HEK293T (cell line): ENCODE measurements around the gene BOLA2.
"Not testable (repeated sequence)": the region's sequence is repeated elsewhere in the genome, so short reads cannot be mapped to it uniquely, and the experiment has no call there.

Experiments
- CTCF ChIA-PET: fragments of 350-600 bp; formaldehyde crosslinking; extraction: SDS; loops from one replicate; lab custom pipeline; 2021; ENCODE audit warnings: antibody characterized with exemption, inconsistent platforms; lab: Yijun Ruan, JAX
- POLR2A ChIA-PET: fragments of 350-600 bp; formaldehyde crosslinking; extraction: SDS; loops from one replicate; lab custom pipeline; 2020; ENCODE audit warnings: antibody characterized with exemption, inconsistent platforms; lab: Yijun Ruan, JAX
- DNase-seq: peaks from one replicate; pipeline ENCODE4 v3.0.0; 2012; ENCODE audit warnings: mixed read lengths; ENCODE audit errors: extremely low spot score

BOLA2 gene

DNA sequence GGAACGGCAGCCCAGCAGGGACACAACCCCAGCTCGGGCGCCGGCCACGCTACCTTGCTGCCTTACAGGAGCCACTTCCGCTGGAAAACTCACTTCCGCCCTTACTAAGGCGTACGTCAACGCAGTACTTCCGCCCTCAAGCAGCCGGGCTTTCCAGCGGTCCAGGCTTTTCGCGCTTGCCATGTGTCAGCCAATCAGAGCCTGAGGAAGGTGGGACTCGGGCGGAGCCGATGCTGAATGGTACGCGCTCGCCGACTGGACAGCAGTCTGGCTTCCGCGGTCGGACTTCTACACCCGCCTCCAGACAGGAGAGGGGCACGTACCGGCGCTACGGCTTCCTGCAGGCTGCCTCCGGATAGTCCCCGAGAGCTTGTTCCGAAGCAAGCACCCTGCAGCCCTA lies at the start of gene BOLA2, which contains the start of gene SLX1B:
TSS of gene BOLA2 (minus strand) at position 83 of the 400 bp plus-strand sequence. CDS start 98 bp downstream, outside the sequence.
TSS of gene SLX1B (plus strand) at position 265 of the 400 bp plus-strand sequence.
- CTCF ChIA-PET, DNase-seq: not testable (repeated sequence)

DNA sequence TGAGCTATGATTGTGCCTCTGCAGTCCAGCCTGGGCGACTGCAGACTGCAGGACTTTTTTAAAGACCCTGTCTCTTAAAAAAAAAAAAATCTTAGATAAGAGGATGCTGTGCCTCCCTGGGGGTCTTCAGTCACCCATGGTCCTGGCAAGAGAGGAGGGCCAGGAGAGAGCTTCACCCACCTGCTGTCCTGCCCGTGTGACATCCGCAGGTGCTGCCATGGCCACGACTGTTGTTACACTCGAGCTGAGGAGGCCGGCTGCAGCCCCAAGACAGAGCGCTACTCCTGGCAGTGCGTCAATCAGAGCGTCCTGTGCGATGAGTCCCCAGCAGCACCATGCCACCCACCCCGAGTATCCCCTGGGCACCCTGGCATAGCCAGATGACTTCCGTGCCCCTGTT lies 28.1 kb upstream of the BOLA2 start:
- CTCF ChIA-PET = not testable (repeated sequence)

More for the DNA sequence above, at the start of gene BOLA2, which contains the start of gene SLX1B:
- POLR2A ChIA-PET = not testable (repeated sequence)

DNA sequence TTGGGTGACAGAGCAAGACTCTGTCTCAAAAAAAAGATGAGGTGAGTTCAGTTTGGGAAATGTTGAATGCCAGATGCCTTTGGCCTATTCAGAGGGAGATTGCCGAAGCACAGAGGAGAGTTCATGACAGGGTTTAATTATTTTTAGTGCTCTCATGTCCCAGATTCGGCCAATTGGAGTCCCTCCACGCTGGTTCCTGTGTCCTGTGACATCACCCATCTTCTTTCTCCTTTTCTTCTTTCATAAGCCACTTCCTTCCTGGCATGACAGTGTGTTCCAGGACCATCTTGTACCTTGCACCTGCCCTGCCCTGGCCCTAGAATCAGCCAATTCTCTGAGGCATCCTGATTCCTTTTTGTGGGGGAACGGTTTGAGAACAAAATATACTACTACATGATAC lies 17.9 kb upstream of the BOLA2 start:
- POLR2A ChIA-PET, CTCF ChIA-PET, DNase-seq: not testable (repeated sequence)

More for the DNA sequence above, 28.1 kb upstream of the BOLA2 start:
- DNase-seq, POLR2A ChIA-PET: not testable (repeated sequence)

DNA sequence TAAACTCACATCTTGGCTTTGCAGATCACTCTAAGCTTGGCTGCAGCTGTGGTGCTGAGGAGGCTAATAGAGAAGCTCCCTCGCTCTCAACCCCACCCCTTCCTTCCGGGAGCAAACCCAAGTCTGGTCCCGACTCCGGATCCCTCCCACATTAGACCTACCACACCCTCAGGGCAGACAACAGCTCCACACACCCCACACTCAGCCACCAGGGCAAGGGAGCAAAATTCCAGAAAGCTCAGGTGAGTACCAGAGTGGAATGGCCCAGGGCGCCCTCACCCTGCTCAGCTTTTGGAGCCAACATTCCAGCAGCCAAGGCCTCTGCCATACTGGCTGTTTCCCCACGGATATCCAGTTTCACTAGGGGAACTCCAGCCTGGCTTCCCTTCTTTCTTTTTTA lies 15.5 kb upstream of the BOLA2 start:
- POLR2A ChIA-PET, CTCF ChIA-PET, DNase-seq: not testable (repeated sequence)

DNA sequence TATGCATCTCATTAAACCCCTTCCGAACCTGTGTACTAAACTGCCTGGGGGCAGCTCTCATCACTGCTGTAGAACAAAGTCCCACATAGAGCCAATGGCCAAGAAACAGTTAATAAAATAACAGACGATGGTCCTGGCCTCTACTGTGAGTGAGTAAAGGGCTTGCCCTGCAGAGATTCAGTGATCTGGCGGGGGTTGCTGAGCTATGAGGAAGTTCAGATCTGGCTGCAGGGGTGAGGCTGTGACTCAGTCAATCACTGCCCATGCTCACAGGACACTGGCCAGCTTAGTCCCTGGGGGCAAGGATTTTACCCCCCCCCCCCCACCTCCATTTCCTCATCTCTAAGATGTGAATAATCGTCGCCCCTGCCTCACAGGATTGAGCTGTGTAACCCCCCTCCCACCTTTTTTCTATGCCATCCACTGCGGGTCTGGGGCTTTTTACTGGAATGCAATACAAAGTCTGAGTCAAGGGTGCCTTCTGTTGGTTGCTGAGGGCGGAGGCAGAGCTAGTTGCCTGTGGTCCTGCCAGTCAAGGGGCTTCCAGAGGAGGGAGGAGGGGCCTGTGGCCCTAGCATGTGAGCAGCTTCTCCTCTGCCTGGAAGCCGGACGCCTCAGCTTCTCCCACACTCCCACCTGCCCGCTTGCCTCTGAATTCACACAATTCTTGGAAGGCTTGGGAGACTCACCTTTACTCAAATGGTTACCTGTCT lies 13.7 kb upstream of the BOLA2 start:
- POLR2A ChIA-PET, DNase-seq: not testable (repeated sequence)

DNA sequence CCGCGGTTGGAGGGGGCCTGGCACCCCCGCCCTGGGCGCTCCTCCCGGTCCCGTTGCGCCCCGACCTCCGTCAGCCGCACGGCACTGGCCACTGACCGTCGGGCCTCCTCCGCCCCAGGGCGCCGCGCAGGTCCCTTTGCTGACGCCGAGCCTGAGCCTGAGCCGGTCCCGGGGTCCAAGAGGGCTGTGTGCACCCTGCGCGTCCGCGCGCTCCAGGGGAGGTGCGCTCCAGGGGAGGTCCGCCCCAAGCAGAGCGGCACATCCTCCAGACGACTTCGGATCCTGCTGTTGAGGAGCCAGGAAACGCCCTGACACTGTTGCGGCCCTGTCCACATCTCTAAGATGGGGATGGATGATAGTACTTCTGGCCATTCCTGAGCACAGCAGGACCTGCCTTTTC lies 12.8 kb upstream of the BOLA2 start:
- POLR2A ChIA-PET, CTCF ChIA-PET, DNase-seq: not testable (repeated sequence)

More for the DNA sequence above, 13.7 kb upstream of the BOLA2 start:
- CTCF ChIA-PET = not testable (repeated sequence)

DNA sequence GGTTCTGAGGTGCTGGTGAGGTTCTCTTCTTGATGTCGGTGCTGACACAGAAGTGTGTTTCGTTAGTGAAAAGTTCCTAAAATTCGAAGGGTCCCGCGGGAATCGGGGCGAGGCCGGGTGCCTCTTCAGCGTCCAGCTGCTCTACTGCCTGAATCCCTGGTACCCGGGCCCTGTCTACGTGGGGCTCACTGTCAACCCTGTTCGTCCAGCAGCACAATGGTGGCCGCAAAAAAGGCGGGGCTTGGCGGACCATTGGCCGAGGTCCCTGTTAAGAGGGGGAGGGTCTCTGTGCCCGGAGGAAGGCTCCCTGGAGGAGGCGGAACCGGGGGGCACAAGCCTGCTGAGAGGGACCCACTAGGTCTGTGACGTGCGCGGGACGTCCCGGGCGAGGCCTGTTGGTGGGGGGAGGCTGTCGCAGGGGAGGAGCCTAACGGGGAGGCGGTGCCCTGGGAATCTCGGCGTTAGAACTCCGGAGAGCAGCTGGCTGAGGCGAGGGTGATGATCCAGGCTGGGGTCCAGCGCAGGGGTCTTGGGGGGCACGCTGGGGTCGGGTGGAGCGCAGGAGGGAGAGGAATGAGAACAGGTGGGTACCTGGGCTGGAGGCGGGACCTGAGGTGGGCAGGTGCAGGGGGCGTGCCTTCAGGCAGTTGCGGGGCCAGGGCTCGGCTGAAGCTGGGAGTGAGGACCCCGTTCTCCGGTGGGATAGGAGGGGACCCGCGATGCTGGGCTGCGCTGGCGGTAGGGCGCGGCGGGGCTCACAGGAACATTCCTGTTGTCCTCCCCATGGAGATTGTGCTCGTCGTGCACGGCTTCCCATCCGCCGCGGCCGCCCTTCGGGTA lies 12.1 kb upstream of the BOLA2 start:
- POLR2A ChIA-PET, DNase-seq, CTCF ChIA-PET: not testable (repeated sequence)

DNA sequence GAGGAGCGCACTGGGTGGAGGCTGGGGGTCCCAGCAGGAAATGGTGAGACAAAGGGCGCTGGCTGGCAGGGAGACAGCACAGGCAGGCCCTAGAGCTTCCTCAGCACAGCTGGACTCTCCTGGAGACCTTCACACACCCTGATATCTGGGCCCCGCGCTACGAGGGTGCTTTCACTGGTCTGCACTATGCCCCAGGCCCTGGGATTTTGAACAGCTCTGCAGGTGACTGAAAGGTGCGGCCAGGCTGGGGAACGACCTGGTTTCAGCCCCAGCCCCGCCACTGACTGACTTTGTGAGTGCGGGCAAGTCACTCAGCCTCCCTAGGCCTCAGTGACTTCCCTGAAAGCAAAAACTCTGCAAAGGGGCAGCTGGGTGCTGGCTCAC lies 6.5 kb upstream of the BOLA2 start:
- DNase-seq, CTCF ChIA-PET, POLR2A ChIA-PET: not testable (repeated sequence)

DNA sequence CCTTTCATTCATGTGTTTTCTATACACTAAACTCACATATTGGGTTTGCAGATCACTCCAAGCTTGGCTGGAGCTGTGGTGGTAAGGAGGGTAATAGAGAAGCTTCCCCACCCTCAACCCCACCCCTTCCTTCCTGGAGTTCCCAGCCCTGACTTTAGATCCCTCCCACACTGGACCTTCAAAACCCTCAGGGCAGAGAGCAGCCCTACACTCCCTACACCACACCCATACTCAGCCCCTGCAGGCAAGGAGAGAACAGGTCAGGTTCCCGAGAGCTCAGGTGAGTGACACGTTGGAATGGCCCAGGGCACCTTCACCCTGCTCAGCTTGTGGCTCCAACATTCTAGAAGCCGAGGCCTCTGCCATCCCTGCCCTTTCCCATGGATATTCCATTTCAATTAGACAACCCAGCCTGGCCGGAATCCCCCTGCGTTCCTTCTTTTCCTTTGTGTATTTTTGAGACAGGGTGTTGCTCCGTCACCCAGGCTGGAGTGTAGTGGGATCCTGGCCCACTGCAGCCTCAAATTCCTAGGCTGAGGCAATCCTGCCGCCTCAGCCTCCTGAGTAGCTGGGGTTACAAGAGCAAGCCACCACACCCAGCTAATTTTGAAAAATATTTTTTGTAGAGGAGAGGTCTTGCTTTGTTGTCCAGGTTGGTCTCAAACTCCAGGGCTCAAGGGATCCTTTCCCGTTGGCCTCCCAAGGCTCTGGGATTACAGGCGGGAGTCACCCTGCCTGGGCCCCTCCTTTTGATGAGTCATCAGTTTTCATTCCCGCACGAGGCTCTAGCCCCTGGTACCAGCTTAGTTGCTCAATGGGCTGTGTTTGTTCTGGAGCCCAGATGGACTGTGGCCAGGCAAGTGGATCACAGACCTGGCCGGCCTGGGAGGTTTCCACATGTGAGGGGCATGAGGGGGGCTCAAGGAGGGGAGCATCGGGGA lies 5.8 kb upstream of the BOLA2 start, which contains the start of gene SULT1A4:
TSS of gene SULT1A4 (plus strand) at position 208 of the 941 bp plus-strand sequence. CDS start 1,473 bp downstream, outside the sequence.
- POLR2A ChIA-PET, CTCF ChIA-PET, DNase-seq: not testable (repeated sequence)

DNA sequence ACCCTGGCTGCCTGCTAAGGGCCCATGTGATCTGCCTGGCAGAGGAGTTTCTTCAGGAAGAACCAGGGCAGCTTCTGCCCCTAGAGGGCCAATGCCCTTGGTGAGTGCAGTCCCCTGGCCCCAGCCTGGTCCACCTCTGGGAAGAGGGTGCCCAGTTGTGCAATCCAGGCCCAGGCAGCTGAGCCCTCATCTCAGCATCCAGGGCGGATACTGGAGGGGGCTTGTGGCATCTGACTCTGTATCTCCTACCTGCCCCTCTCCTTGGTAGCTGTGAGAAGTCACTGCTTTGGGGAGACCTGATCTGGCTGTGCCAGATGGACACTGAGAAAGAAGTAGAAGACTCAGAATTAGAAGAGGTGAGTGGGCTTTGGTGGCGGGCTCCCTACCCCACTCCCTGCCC lies 3.5 kb upstream of the BOLA2 start:
- CTCF ChIA-PET, DNase-seq, POLR2A ChIA-PET: not testable (repeated sequence)

DNA sequence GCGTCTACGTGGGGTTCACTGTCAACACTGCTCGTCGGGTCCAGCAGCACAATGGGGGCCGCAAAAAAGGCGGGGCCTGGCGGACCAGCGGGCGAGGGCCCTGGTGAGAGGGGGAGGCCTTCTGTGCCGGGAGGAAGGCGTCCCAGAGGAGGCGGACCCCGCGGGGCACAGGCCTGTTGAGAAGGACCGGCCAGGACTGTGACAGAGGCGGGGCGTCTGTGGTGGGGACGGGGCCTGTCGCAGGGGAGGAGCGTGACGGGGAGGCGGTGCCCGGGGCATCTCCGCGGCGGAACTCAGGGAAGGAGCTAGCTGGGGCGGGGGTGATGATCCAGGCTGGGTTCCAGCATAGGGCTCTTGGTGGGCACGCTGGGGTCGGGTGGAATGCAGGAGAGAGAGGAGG lies 677 bp upstream of the BOLA2 start:
- DNase-seq, POLR2A ChIA-PET, CTCF ChIA-PET: not testable (repeated sequence)

DNA sequence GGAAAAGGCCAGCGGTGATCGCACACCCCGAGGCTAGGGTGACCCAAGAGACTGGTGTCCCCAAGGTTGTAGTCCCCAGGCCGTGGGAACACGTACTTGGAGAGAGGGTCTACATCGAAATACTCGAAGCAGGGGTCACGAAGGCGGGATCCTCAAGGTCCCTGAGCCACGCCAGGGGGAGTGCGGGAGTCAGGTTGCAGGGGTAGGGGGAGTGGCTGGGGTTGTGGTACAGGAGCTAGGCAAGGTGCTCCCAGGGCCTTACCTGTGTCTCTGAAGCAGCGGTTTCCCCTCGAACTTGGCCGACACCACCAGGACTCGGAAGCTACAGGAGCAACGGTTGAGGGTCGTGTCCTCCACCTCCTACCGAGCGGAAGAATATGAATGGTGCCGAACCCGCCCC lies 397 bp downstream of the BOLA2 start:
- DNase-seq, CTCF ChIA-PET: not testable (repeated sequence)

DNA sequence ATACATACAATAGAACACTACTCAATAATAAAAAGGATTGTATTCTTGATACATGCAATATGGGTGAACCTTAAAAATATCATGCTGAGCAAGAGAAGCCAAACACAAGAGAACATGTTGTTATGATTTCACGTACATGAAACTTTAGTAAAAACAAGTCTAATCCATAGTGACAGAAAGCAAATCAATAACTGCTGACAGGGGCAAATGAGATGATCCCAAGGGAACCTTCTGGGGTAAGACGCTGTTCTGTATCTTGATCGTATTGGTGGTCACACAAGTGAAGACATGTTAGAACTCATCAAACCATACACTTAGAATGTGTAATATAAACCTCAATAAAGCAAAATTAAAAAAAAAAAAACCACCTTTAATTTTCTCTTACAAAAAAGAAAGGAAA lies 28.8 kb downstream of the BOLA2 start:
- CTCF ChIA-PET, DNase-seq, POLR2A ChIA-PET: not testable (repeated sequence)

More for the DNA sequence above, 397 bp downstream of the BOLA2 start:
- POLR2A ChIA-PET = not testable (repeated sequence)

DNA sequence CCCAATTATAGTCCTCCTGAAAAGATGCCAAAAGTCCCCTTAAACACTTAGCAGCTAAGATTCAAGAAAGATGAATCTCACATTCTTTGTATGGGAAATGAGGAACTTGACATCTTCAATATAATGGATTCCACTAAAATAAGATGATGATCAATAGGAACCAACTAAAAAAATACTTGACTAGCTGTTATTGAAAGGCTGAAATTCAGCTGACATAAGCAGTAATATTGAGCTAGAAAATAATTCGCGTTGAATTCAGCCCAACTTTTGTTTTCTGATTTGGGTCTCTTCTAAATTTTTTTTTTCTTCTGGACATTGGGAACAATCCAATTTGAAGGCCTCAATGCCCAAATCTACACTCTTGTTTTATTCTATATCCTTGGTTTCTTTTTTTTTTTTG lies 30.6 kb downstream of the BOLA2 start:
- POLR2A ChIA-PET, CTCF ChIA-PET, DNase-seq: not testable (repeated sequence)

DNA sequence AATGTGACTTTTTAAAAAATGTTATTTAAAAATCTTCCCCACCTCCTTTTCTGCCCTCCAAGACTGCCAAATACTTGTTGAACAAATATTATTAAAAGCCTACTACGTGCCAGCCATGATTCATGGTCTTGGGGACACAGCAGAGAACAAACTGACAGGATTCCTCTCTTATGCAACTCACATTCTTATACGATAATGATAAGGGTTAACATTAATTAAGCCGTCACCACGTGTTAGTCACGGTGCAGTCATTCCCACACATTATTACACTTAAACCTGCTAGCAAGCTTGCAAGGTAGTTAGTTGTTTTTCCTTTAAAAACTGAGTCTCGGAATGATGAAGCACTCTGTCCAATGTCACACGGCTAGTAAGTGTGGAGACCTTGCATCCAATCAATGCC lies 48.9 kb downstream of the BOLA2 start:
- CTCF ChIA-PET, POLR2A ChIA-PET, DNase-seq: not testable (repeated sequence)
